ENCODE measurements around the gene IFITM5. TPM values are rescaled to one million over a fixed set of nuclear protein-coding genes. Genes with fewer than 3 reads are reported as not detected.

Gene IFITM5
- total RNA-seq, 4 donors from 2014 or later = not detected

- intact Hi-C loops (cut with DNase I) = no loop called here
- WGBS = 90% methylated on average over 22 of the region's 44 CpGs
- no peak overlapping the region for H3K4me3 ChIP-seq
- H3K27ac ChIP-seq (replicated peaks in 1 of 4) = no peak overlapping the region
- H3K9me3 ChIP-seq = no peaks in the 10 kb centered on the region
- peaks cover 8 to 30% (median 28%) of the 10 kb centered on the region in 4 donors for H3K4me1 ChIP-seq
- H3K27me3 ChIP-seq = peaks cover 0 to 20% (median 0%) of the 10 kb centered on the region in 4 donors
- TF ChIP-seq POLR2AphosphoS5 (IDR thresholded peaks at IDR 0.05) (no peak), EP300 (IDR thresholded peaks at IDR 0.05) (no peak), POLR2A (IDR thresholded peaks at IDR 0.05; ENCODE audit: low read depth) (no peak), CTCF (IDR thresholded peaks at IDR 0.05) (no peak)
- DNase-seq (ENCODE audit: extremely low spot score) = no peak
- H3K36me3 ChIP-seq = peaks cover 0 to 32% (median 17%) of the 10 kb centered on the region in 4 donors
Observed at GRCh38 chr11:291281-292210, 7.8 kb downstream of the IFITM5 start.

GRCh38 chr11:290621-291231 is 8.6 kb downstream of the IFITM5 start:
- Histone ChIP-seq H3K27ac (replicated peaks in 1 of 4) (no peak overlapping the region), H3K27me3 (peaks cover 0 to 20% (median 0%) of the 10 kb centered on the region in 4 donors), H3K4me3 (no peak overlapping the region), H3K4me1 (peaks cover 8 to 30% (median 28%) of the 10 kb centered on the region in 4 donors), H3K36me3 (peaks cover 0 to 32% (median 17%) of the 10 kb centered on the region in 4 donors), H3K9me3 (no peaks in the 10 kb centered on the region)
- DNase-seq (ENCODE audit: extremely low spot score) = no peak
- 84% methylated on average over 10 of the region's 13 CpGs for WGBS
- intact Hi-C loops (cut with DNase I) = no loop called here
- no peak for TF ChIP-seq POLR2AphosphoS5 (IDR thresholded peaks at IDR 0.05)
- TF ChIP-seq EP300 (IDR thresholded peaks at IDR 0.05) = no peak
- TF ChIP-seq CTCF (IDR thresholded peaks at IDR 0.05) = no peak
- TF ChIP-seq POLR2A (IDR thresholded peaks at IDR 0.05; ENCODE audit: low read depth) = no peak

GRCh38 chr11:289712-290620 is 9.4 kb downstream of the IFITM5 start:
- peaks cover 0 to 25% (median 0%) of the 10 kb centered on the region in 4 donors for H3K27me3 ChIP-seq
- intact Hi-C loops (cut with DNase I) = no loop called here
- peak overlapping the region in 3 of 4 donors; percentile 70 to 78 (median 73) for H3K27ac ChIP-seq (replicated peaks in 1 of 4)
- WGBS = 86% methylated on average over 38 of the region's 48 CpGs
- H3K4me1 ChIP-seq = peaks cover 8 to 30% (median 28%) of the 10 kb centered on the region in 4 donors
- H3K4me3 ChIP-seq = peak overlapping the region; percentile 80 to 93 (median 82)
- H3K9me3 ChIP-seq = no peaks in the 10 kb centered on the region
- TF ChIP-seq EP300 (IDR thresholded peaks at IDR 0.05) = no peak
- no peak for TF ChIP-seq POLR2A (IDR thresholded peaks at IDR 0.05; ENCODE audit: low read depth)
- no peak for TF ChIP-seq POLR2AphosphoS5 (IDR thresholded peaks at IDR 0.05)
- TF ChIP-seq CTCF (IDR thresholded peaks at IDR 0.05) = no peak
- H3K36me3 ChIP-seq = peaks cover 0 to 31% (median 17%) of the 10 kb centered on the region in 4 donors
- no peak for DNase-seq (ENCODE audit: extremely low spot score)

GRCh38 chr11:289398-289711 is 10.0 kb downstream of the IFITM5 start:
- H3K36me3 ChIP-seq = peaks cover 0 to 25% (median 14%) of the 10 kb centered on the region in 4 donors
- intact Hi-C loops (cut with DNase I) = no loop called here
- WGBS = 48% methylated on average over 7 of the region's 14 CpGs

More at GRCh38 chr11:289398-289711, 10.0 kb downstream of the IFITM5 start:
- TF ChIP-seq POLR2AphosphoS5 (IDR thresholded peaks at IDR 0.05) (no peak), POLR2A (IDR thresholded peaks at IDR 0.05; ENCODE audit: low read depth) (no peak), CTCF (IDR thresholded peaks at IDR 0.05) (no peak), EP300 (IDR thresholded peaks at IDR 0.05) (no peak)
- Histone ChIP-seq H3K9me3 (no peaks in the 10 kb centered on the region), H3K4me1 (peaks cover 8 to 30% (median 28%) of the 10 kb centered on the region in 4 donors), H3K4me3 (peak overlapping the region; percentile 80 to 93 (median 82)), H3K27me3 (peaks cover 0 to 31% (median 0%) of the 10 kb centered on the region in 4 donors), H3K27ac (replicated peaks in 1 of 4) (peak overlapping the region; percentile 70 to 78 (median 72))
- no peak for DNase-seq (ENCODE audit: extremely low spot score)

Measured in esophagus muscularis mucosa (tissue), 4 donors.